ENCODE results near the gene MYO15B. TPM values are rescaled to one million over a fixed set of nuclear protein-coding genes. Genes with fewer than 3 reads are reported as not detected.

The MYO15B gene
- total RNA-seq, 1 experiment from 2014 or later: 26.5 TPM

DNA sequence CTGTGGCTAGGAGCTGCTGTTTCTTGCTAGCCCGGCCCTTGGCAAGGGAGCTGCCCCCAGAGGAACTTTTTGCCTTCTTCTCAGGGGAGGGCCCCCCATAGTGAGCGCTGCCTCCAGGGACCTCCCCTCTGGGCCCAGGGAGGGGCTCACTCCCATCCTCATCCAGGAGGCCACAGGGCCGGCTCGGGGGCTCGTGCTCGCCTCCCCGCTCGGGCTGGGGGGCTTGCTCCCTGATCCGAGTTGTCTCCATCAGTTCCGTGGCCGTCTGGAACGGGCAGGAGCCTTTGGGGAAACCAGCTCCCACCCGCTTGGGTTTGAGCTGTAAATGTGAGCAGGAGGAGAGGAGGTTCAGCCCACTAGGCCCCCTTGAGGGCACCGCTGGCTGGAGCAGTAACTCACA lies 41.6 kb downstream of the MYO15B start:
- POLR2A ChIA-PET: interaction anchor here (0.5 kb wide), 1 partner anchor 118 kb away, joined by 4 read pairs; no protein-coding TSS in a partner anchor
- Histone ChIP-seq H3K27me3 (ENCODE audit: control insufficient read depth, insufficient read depth, low read length) (no peaks in the 10 kb centered on the region), H3K4me1 (ENCODE audit: control insufficient read depth, insufficient read depth, low read length) (peaks cover 16% of the 10 kb centered on the region), H3K36me3 (ENCODE audit: control insufficient read depth, insufficient read depth, low read length) (no peaks in the 10 kb centered on the region), H3K27ac (ENCODE audit: low read length) (no peak overlapping the region), H3K4me3 (ENCODE audit: low read depth in 2 of 2, low read length in 2 of 2) (no peak overlapping the region), H3K9me3 (ENCODE audit: control insufficient read depth, insufficient read depth, low read depth, low read length) (no peaks in the 10 kb centered on the region)
- intact Hi-C loops (cut with micrococcal nuclease; ENCODE audit: unreplicated experiment): no loop called here
- TF ChIP-seq TCF7L2 (IDR thresholded peaks at IDR 0.05; ENCODE audit: low read depth, low read length): no peak
- TF ChIP-seq, protein P1, sequence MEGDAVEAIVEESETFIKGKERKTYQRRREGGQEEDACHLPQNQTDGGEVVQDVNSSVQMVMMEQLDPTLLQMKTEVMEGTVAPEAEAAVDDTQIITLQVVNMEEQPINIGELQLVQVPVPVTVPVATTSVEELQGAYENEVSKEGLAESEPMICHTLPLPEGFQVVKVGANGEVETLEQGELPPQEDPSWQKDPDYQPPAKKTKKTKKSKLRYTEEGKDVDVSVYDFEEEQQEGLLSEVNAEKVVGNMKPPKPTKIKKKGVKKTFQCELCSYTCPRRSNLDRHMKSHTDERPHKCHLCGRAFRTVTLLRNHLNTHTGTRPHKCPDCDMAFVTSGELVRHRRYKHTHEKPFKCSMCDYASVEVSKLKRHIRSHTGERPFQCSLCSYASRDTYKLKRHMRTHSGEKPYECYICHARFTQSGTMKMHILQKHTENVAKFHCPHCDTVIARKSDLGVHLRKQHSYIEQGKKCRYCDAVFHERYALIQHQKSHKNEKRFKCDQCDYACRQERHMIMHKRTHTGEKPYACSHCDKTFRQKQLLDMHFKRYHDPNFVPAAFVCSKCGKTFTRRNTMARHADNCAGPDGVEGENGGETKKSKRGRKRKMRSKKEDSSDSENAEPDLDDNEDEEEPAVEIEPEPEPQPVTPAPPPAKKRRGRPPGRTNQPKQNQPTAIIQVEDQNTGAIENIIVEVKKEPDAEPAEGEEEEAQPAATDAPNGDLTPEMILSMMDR (IDR thresholded peaks at IDR 0.05): no peak
- TF ChIP-seq, protein P2, sequence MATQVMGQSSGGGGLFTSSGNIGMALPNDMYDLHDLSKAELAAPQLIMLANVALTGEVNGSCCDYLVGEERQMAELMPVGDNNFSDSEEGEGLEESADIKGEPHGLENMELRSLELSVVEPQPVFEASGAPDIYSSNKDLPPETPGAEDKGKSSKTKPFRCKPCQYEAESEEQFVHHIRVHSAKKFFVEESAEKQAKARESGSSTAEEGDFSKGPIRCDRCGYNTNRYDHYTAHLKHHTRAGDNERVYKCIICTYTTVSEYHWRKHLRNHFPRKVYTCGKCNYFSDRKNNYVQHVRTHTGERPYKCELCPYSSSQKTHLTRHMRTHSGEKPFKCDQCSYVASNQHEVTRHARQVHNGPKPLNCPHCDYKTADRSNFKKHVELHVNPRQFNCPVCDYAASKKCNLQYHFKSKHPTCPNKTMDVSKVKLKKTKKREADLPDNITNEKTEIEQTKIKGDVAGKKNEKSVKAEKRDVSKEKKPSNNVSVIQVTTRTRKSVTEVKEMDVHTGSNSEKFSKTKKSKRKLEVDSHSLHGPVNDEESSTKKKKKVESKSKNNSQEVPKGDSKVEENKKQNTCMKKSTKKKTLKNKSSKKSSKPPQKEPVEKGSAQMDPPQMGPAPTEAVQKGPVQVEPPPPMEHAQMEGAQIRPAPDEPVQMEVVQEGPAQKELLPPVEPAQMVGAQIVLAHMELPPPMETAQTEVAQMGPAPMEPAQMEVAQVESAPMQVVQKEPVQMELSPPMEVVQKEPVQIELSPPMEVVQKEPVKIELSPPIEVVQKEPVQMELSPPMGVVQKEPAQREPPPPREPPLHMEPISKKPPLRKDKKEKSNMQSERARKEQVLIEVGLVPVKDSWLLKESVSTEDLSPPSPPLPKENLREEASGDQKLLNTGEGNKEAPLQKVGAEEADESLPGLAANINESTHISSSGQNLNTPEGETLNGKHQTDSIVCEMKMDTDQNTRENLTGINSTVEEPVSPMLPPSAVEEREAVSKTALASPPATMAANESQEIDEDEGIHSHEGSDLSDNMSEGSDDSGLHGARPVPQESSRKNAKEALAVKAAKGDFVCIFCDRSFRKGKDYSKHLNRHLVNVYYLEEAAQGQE (IDR thresholded peaks at IDR 0.05; ENCODE audit: insufficient read depth in 1 of 2, low read depth in 2 of 2, low read length in 1 of 2): no peak
- TF ChIP-seq SIN3A (IDR thresholded peaks at IDR 0.05; ENCODE audit: borderline replicate concordance, insufficient read depth, low read depth, low read length): no peak
- TF ChIP-seq POLR2AphosphoS5 (IDR thresholded peaks at IDR 0.05; ENCODE audit: low read depth, low read length): no peak
- in situ Hi-C loops (cut with HindIII; ENCODE audit: low pct_unique_long_range_greater_than_20kb, low sequenced_read_pairs): no loop called here
- ATAC-seq: no peak
- CTCF ChIA-PET: interaction anchor here (0.6 to 0.9 kb wide), 3 partner anchors 9 to 65 kb away, joined by 4 to 17 read pairs (median 4); no protein-coding TSS in a partner anchor
- no TSS peak for BruUV-seq (replicated peaks)
- DNase-seq (ENCODE audit: low read depth, low spot score): no peak

DNA sequence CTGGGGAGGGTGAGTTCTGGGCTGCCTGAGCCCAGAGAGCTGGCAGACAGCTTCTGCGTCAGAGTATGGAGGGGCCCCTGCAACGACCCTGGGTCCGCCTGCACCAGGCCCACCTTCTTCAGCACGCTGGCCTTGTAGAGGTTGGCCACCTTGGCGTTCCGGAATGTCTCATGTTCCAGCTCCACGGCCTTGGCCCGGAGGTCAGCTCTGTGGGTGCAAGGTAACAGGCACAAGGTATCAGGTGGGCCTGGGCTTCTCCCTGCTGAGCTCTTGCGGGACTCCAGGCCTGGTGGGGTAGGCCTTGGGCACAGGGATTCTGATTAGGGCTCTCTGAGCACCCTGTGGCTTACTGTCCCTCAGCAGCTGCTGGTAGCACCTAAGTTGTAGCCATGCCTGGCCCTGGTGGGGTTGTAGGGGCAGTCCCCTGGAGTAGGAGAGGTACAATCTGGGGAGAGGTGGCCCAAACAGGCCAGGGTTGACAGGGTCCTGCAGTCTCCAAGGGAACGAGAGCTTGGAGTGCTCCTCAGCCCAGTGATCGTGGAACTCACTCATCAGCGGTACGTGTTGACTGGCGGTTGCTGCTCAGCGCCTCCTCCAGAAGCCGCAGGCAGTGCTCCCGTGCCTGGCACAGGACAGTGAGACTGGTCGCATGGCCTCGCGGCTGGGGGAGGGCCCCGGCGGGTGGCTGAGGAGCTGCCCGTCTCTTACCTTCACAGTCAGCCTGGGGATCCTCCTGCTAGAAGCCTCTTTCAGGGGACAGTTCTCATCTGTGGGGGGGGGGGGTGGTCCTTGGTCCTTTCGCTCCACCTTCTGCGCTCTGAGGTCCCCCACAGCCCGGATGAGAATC lies 42.7 kb downstream of the MYO15B start:
- Histone ChIP-seq H3K4me3 (ENCODE audit: low read depth in 2 of 2, low read length in 2 of 2) (no peak overlapping the region), H3K9me3 (ENCODE audit: control insufficient read depth, insufficient read depth, low read depth, low read length) (no peaks in the 10 kb centered on the region), H3K27ac (ENCODE audit: low read length) (no peak overlapping the region), H3K27me3 (ENCODE audit: control insufficient read depth, insufficient read depth, low read length) (no peaks in the 10 kb centered on the region), H3K4me1 (ENCODE audit: control insufficient read depth, insufficient read depth, low read length) (peaks cover 24% of the 10 kb centered on the region), H3K36me3 (ENCODE audit: control insufficient read depth, insufficient read depth, low read length) (no peaks in the 10 kb centered on the region)
- in situ Hi-C loops (cut with HindIII; ENCODE audit: low pct_unique_long_range_greater_than_20kb, low sequenced_read_pairs) (no loop called here), intact Hi-C loops (cut with micrococcal nuclease; ENCODE audit: unreplicated experiment) (no loop called here)
- DNase-seq (ENCODE audit: low read depth, low spot score) (no peak), ATAC-seq (no peak)
- POLR2A ChIA-PET: interaction anchor here (0.5 kb wide), 1 partner anchor 51 kb away, joined by 5 read pairs; no protein-coding TSS in a partner anchor
- BruUV-seq (replicated peaks): no TSS peak
- TF ChIP-seq, protein P1 (IDR thresholded peaks at IDR 0.05): no peak
- TF ChIP-seq POLR2AphosphoS5 (IDR thresholded peaks at IDR 0.05; ENCODE audit: low read depth, low read length): no peak
- no peak for TF ChIP-seq TCF7L2 (IDR thresholded peaks at IDR 0.05; ENCODE audit: low read depth, low read length)
- CTCF ChIA-PET: interaction anchor here (0.5 to 1.5 kb wide), 4 partner anchors 9 to 116 kb away, joined by 3 to 9 read pairs (median 4); no protein-coding TSS in a partner anchor

All from Panc1 (cell line).